ENCODE results near the gene LRRC4C. TPM values are rescaled to one million over a fixed set of nuclear protein-coding genes. Genes with fewer than 3 reads are reported as not detected.

The LRRC4C gene
- total and polyA plus RNA-seq, 2 donors (not counting 1 experiment from before 2014, with no cell fraction given), result under 0.01 to 0.02 TPM

DNA sequence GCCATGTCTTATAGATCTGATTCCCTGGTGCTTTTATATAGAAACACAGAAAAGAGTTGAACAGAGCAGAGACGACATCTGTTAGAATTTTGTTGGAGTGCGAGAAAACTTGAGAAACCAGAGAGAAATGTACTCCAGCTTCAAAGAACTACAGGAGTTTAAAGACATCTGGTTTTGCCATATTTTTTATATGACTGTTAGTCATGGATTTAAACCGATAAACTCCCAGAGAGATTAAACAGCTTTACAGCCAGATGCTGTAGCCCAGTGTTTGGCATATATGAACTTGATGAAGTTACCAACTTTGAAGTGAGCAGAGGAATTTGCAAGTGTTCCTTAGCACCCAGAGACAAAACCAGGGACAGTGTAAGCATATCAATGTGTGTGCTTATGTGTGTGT is 1083.1 kb downstream of the LRRC4C start:
- Histone ChIP-seq H3K79me2 (ENCODE audit: control insufficient read depth, insufficient read depth, low read length) (no peaks in the 10 kb centered on the region), H3K27me3 (ENCODE audit: control insufficient read depth, insufficient read depth, low read length) (no peaks in the 10 kb centered on the region), H3K27ac (ENCODE audit: insufficient read depth, low read length) (no peak overlapping the region), H3K9ac (ENCODE audit: insufficient read depth, low read length) (no peak overlapping the region), H3K36me3 (ENCODE audit: control insufficient read depth, insufficient read depth, low read length) (no peaks in the 10 kb centered on the region), H3K9me3 (ENCODE audit: control insufficient read depth, insufficient read depth, low read depth, low read length) (no peaks in the 10 kb centered on the region), H3K4me1 (ENCODE audit: control insufficient read depth, extremely low read depth, insufficient read depth, low read length) (no peaks in the 10 kb centered on the region), H4K20me1 (ENCODE audit: control insufficient read depth, extremely low read depth, insufficient read depth, low read length) (no peaks in the 10 kb centered on the region), H2AFZ (ENCODE audit: low read length) (no peak overlapping the region), H3K4me2 (ENCODE audit: extremely low read depth, insufficient read depth, low read length) (no peak overlapping the region), H3K4me3 (replicated peaks in 1 of 4; ENCODE audit: control extremely low read depth in 1 of 4, insufficient read depth in 1 of 4, low read depth in 3 of 4, low read length in 4 of 4) (no peak overlapping the region)
- TF ChIP-seq EZH2 (IDR thresholded peaks at IDR 0.05; ENCODE audit: low read length, missing control alignments), result no peak
- TF ChIP-seq, protein P1, sequence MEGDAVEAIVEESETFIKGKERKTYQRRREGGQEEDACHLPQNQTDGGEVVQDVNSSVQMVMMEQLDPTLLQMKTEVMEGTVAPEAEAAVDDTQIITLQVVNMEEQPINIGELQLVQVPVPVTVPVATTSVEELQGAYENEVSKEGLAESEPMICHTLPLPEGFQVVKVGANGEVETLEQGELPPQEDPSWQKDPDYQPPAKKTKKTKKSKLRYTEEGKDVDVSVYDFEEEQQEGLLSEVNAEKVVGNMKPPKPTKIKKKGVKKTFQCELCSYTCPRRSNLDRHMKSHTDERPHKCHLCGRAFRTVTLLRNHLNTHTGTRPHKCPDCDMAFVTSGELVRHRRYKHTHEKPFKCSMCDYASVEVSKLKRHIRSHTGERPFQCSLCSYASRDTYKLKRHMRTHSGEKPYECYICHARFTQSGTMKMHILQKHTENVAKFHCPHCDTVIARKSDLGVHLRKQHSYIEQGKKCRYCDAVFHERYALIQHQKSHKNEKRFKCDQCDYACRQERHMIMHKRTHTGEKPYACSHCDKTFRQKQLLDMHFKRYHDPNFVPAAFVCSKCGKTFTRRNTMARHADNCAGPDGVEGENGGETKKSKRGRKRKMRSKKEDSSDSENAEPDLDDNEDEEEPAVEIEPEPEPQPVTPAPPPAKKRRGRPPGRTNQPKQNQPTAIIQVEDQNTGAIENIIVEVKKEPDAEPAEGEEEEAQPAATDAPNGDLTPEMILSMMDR (conservative IDR thresholded peaks at IDR 0.05 in 1 of 2, IDR thresholded peaks at IDR 0.05 in 1 of 2; ENCODE audit: low read depth in 1 of 2, low read length in 2 of 2), result no peak
- DNase-seq (ENCODE audit: low read depth in 2 of 2), result no peak

DNA sequence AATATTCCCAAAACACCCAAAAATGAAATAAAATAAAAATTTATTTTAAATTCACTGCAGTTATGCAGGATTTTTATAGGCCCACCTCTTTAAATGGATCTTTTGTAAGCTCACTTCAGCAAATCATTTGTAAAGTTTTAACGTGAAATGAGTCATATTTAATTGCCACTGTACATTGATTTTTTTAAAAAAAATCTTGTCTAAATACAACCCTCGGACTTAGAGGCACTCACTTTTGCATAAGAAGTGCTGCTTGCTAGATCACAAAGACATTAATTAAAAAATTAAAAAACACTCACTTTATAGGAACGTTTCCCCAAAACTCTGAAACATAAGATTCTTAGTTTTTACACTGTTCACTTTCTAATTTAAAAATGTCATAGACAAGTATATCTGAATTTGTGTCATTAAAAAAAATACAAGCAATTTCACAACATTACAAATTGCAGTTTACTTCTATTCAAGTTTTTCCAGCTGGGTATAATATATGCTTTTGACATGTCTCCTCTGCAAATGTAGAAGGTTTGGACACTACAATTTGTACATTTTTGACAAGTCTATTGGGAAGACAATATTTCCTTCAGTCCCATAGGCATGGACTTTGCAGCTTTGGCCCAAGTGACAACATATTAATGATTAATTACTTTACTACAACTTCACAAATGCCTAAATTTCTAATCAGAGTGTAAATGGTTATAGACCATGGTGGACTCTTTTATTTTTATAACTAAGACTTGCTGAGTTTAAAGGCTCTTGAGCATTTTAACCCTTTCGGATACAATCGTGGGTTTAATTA is 1088.4 kb downstream of the LRRC4C start:
- no peaks in the 10 kb centered on the region for H3K4me1 ChIP-seq (ENCODE audit: control insufficient read depth, extremely low read depth, insufficient read depth, low read length)
- H4K20me1 ChIP-seq (ENCODE audit: control insufficient read depth, extremely low read depth, insufficient read depth, low read length), result no peaks in the 10 kb centered on the region
- H3K79me2 ChIP-seq (ENCODE audit: control insufficient read depth, insufficient read depth, low read length), result no peaks in the 10 kb centered on the region
- no peak overlapping the region for H2AFZ ChIP-seq (ENCODE audit: low read length)
- no peaks in the 10 kb centered on the region for H3K27me3 ChIP-seq (ENCODE audit: control insufficient read depth, insufficient read depth, low read length)
- H3K4me2 ChIP-seq (ENCODE audit: extremely low read depth, insufficient read depth, low read length), result no peak overlapping the region
- no peak overlapping the region for H3K9ac ChIP-seq (ENCODE audit: insufficient read depth, low read length)
- no peaks in the 10 kb centered on the region for H3K9me3 ChIP-seq (ENCODE audit: control insufficient read depth, insufficient read depth, low read depth, low read length)
- no peak for TF ChIP-seq EZH2 (IDR thresholded peaks at IDR 0.05; ENCODE audit: low read length, missing control alignments)
- H3K27ac ChIP-seq (ENCODE audit: insufficient read depth, low read length), result no peak overlapping the region
- H3K4me3 ChIP-seq (replicated peaks in 1 of 4; ENCODE audit: control extremely low read depth in 1 of 4, insufficient read depth in 1 of 4, low read depth in 3 of 4, low read length in 4 of 4), result no peak overlapping the region
- H3K36me3 ChIP-seq (ENCODE audit: control insufficient read depth, insufficient read depth, low read length), result no peaks in the 10 kb centered on the region
- no peak for DNase-seq (ENCODE audit: low read depth in 2 of 2)

DNA sequence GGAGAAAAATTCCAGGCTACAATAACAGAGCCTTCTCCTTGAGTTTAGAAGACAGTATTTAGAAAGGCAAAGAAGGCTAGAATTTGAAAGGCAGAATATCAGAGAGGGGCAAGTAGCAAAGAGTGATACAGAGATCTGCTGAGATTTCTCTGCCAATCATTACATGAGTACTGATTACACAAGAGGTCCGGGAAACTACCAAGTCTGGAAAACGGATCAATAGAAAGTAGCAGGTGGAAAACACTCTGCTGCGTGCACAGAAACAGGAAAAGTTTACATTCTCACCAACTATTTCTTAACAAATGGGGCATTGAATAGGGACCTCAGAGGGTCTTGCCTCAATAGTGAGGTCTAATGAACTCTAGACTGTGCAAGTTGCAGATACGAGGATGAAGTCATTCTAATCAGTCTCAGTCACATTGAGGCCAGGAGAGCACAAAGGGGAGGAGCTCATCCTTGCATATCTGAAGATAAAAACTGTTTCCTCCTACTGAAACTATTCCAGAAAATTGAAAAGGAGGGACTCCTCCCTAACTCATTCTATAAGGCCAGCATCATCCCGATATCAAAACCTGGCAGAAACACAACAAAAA is 1099.2 kb downstream of the LRRC4C start:
- H3K4me3 ChIP-seq (replicated peaks in 1 of 4; ENCODE audit: control extremely low read depth in 1 of 4, insufficient read depth in 1 of 4, low read depth in 3 of 4, low read length in 4 of 4), result no peak overlapping the region
- no peaks in the 10 kb centered on the region for H3K27me3 ChIP-seq (ENCODE audit: control insufficient read depth, insufficient read depth, low read length)
- H2AFZ ChIP-seq (ENCODE audit: low read length), result no peak overlapping the region
- no peaks in the 10 kb centered on the region for H3K79me2 ChIP-seq (ENCODE audit: control insufficient read depth, insufficient read depth, low read length)
- no peaks in the 10 kb centered on the region for H3K9me3 ChIP-seq (ENCODE audit: control insufficient read depth, insufficient read depth, low read depth, low read length)
- no peak for DNase-seq (ENCODE audit: low read depth in 2 of 2)
- H3K27ac ChIP-seq (ENCODE audit: insufficient read depth, low read length), result no peak overlapping the region
- H3K36me3 ChIP-seq (ENCODE audit: control insufficient read depth, insufficient read depth, low read length), result no peaks in the 10 kb centered on the region
- TF ChIP-seq EZH2 (IDR thresholded peaks at IDR 0.05; ENCODE audit: low read length, missing control alignments), result no peak
- TF ChIP-seq, protein P1 (conservative IDR thresholded peaks at IDR 0.05 in 1 of 2, IDR thresholded peaks at IDR 0.05 in 1 of 2; ENCODE audit: low read depth in 1 of 2, low read length in 2 of 2), result no peak
- no peaks in the 10 kb centered on the region for H4K20me1 ChIP-seq (ENCODE audit: control insufficient read depth, extremely low read depth, insufficient read depth, low read length)
- H3K4me2 ChIP-seq (ENCODE audit: extremely low read depth, insufficient read depth, low read length), result no peak overlapping the region
- no peaks in the 10 kb centered on the region for H3K4me1 ChIP-seq (ENCODE audit: control insufficient read depth, extremely low read depth, insufficient read depth, low read length)
- no peak overlapping the region for H3K9ac ChIP-seq (ENCODE audit: insufficient read depth, low read length)

Data from fibroblast of lung (primary cell).